Smooth muscle cell (in vitro differentiated cells): ENCODE data around the gene G0S2. TPM values are rescaled to one million over a fixed set of nuclear protein-coding genes. Genes with fewer than 3 reads are reported as not detected.

Source experiments
- DNase-seq: peaks from one replicate; lab custom pipeline; 2025; ENCODE audit not compliant: unreplicated experiment; lab: John Stamatoyannopoulos, UW
- H2AFZ ChIP-seq: fragments of 200-600 bp; sonication (generic); 2 replicates; pipeline ENCODE4 v1.6.0; 2016; ENCODE audit warnings: antibody characterized with exemption, low read depth, mild to moderate bottlenecking
- H3F3A ChIP-seq: fragments of 200-600 bp; sonication (generic); 2 replicates; pipeline ENCODE4 v1.6.0; 2017; ENCODE audit warnings: antibody characterized with exemption, low read depth
- H3K27ac ChIP-seq: fragments of 200-600 bp; sonication (generic); 2 replicates; pipeline ENCODE4 v1.5.1; 2016; ENCODE audit warnings: low read depth, mild to moderate bottlenecking
- H3K27me3 ChIP-seq: fragments of 200-600 bp; sonication (generic); 2 replicates; pipeline ENCODE4 v1.6.1; 2016; ENCODE audit warnings: low read depth, mild to moderate bottlenecking
- H3K36me3 ChIP-seq: fragments of 200-600 bp; sonication (generic); 2 replicates; pipeline ENCODE4 v1.5.1; 2016; ENCODE audit warnings: low read depth
- H3K4me1 ChIP-seq: fragments of 200-600 bp; sonication (generic); 2 replicates; pipeline ENCODE4 v1.5.1; 2016; ENCODE audit warnings: low read depth
- H3K4me2 ChIP-seq: fragments of 200-600 bp; sonication (generic); 2 replicates; pipeline ENCODE4 v1.6.0; 2016; ENCODE audit warnings: mild to moderate bottlenecking
- H3K4me3 ChIP-seq: fragments of 200-600 bp; sonication (generic); 2 replicates; pipeline ENCODE4 v1.5.1; 2016; ENCODE audit warnings: mild to moderate bottlenecking
- H3K79me2 ChIP-seq: fragments of 200-600 bp; sonication (generic); 2 replicates; pipeline ENCODE4 v1.6.0; 2016; ENCODE audit warnings: low read depth, mild to moderate bottlenecking
- H3K9ac ChIP-seq: fragments of 200-600 bp; sonication (generic); 2 replicates; pipeline ENCODE4 v1.6.0; 2016; ENCODE audit warnings: low read depth
- H3K9me3 ChIP-seq: fragments of 200-600 bp; sonication (generic); replicated peaks from 2 replicates; pipeline ENCODE4 v1.5.1; 2016; ENCODE audit warnings: low read depth
- H4K20me1 ChIP-seq: fragments of 200-600 bp; sonication (generic); 2 replicates; pipeline ENCODE4 v1.6.0; 2016; ENCODE audit warnings: low read depth
- WGBS: methylation state at CpG from one replicate; pipeline ENCODE4 v1.1.7; 2016; ENCODE audit warnings: low lambda C conversion rate; 5-methylcytosine and 5-hydroxymethylcytosine counted together
- polyA plus RNA-seq: library from polyadenylated mRNA; unstranded; fragments of >200 nt; fragmentation: Nextera tagmentation; extraction: Ambion mirVana; gene quantifications from 2 replicates; pipeline ENCODE4 v1.2.1, GENCODE V29; 2016
- total RNA-seq: library from RNA; depleted of rRNA; stranded (reverse); fragments of >200 nt; gene quantifications from 2 replicates; pipeline ENCODE4 v1.2.3, GENCODE V29; 2014
- TF ChIP-seq, protein P1 (sequence below): fragments of 200-600 bp; sonication (generic); IDR thresholded peaks from 2 replicates; pipeline ENCODE4 v1.5.1; 2017; ENCODE audit warnings: borderline replicate concordance, mild to moderate bottlenecking, antibody characterized with exemption; ENCODE audit not compliant: insufficient read depth, poor library complexity, severe bottlenecking

Gene G0S2
- total and polyA plus RNA-seq, 2 experiments from 2014 or later, result 5.7 to 7.6 TPM

DNA sequence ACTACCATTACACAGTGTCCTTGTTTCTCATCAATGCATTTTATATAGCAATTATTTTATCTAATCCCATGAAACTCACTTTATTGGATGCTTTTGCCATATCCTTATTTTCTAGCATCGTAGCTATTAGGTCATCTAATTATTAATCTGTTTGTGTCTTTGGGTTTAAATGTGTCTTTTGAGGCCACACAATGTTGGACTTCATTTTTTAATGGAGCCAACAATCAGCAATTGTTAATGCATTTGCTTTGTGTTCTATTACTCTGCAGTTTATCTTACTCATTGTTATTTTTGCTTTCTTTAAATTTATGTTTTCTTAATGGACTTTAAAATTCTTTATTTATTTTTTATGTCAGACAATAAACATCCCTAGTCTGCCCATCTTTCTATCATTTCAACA, 27.6 kb downstream of the G0S2 start:
- Histone ChIP-seq H3F3A (no peaks in the 10 kb centered on the region), H3K27ac (no peak overlapping the region), H3K4me2 (no peak overlapping the region), H3K36me3 (no peaks in the 10 kb centered on the region), H2AFZ (no peak overlapping the region), H3K9me3 (no peaks in the 10 kb centered on the region), H3K4me3 (no peak overlapping the region), H3K4me1 (no peaks in the 10 kb centered on the region), H4K20me1 (no peaks in the 10 kb centered on the region), H3K27me3 (peaks cover 9% of the 10 kb centered on the region), H3K79me2 (no peaks in the 10 kb centered on the region), H3K9ac (no peak overlapping the region)
- WGBS, result 91% methylated on average over 1 of the region's 1 CpG
- TF ChIP-seq, protein P1, sequence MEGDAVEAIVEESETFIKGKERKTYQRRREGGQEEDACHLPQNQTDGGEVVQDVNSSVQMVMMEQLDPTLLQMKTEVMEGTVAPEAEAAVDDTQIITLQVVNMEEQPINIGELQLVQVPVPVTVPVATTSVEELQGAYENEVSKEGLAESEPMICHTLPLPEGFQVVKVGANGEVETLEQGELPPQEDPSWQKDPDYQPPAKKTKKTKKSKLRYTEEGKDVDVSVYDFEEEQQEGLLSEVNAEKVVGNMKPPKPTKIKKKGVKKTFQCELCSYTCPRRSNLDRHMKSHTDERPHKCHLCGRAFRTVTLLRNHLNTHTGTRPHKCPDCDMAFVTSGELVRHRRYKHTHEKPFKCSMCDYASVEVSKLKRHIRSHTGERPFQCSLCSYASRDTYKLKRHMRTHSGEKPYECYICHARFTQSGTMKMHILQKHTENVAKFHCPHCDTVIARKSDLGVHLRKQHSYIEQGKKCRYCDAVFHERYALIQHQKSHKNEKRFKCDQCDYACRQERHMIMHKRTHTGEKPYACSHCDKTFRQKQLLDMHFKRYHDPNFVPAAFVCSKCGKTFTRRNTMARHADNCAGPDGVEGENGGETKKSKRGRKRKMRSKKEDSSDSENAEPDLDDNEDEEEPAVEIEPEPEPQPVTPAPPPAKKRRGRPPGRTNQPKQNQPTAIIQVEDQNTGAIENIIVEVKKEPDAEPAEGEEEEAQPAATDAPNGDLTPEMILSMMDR, result no peak
- DNase-seq, result no peak

DNA sequence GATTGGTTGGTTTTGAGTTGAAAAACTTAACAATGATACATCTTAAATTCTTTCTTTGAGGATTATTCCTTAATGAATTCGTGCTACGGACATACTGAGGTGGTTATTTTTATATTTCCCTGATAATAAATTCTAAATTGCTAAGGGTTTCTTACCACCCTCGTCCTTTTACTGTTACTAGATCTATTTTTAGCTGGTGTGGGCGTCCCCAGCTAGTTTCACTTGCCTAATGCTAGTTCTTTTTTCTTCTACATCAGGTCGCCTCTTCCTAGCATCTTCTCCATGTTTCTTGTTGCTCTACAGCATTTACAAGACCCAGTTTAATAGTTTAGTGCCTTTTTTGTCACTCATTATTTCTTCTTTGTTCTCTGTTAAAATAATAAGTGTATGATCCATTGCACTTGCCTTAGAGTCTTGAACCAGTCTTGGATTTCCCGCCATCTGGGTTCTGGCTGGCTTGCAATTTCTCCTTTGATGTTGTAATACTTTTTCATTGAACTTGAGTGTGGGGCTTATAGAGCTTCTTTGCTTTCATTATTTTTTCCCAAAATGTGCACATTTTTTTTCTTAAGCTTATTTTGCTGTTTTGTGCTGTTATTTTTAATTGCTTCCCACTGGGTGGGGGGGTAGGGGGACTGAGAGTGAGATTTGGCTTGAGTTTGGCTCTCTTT, 28.8 kb downstream of the G0S2 start:
- peaks cover 1% of the 10 kb centered on the region for H3K27me3 ChIP-seq
- H3F3A ChIP-seq, result no peaks in the 10 kb centered on the region
- no peaks in the 10 kb centered on the region for H3K79me2 ChIP-seq
- no peaks in the 10 kb centered on the region for H3K9me3 ChIP-seq
- H4K20me1 ChIP-seq, result no peaks in the 10 kb centered on the region
- H3K9ac ChIP-seq, result no peak overlapping the region
- no peak overlapping the region for H3K4me3 ChIP-seq
- no peak overlapping the region for H2AFZ ChIP-seq
- H3K4me1 ChIP-seq, result no peaks in the 10 kb centered on the region
- no peak overlapping the region for H3K4me2 ChIP-seq
- no peak for DNase-seq
- H3K27ac ChIP-seq, result no peak overlapping the region
- H3K36me3 ChIP-seq, result no peaks in the 10 kb centered on the region
- TF ChIP-seq, protein P1, result no peak
- WGBS, result 76% methylated on average over 6 of the region's 6 CpGs

DNA sequence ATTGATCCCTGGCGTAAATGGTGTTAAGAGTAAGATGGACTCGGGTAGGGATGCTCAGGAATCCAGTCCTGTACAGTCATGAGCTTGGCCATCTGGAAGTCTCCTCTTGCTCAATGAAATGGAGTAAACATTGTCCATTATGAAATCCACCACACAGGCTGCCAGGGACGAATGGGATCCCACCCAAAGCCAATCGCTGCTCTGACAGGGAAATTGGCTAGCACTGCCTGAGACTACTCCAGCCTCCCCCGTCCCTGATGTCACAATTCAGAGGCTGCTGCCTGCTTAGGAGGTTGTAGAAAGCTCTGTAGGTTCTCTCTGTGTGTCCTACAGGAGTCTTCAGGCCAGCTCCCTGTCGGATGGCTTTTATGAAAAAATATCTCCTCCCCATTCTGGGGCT, 29.4 kb downstream of the G0S2 start, which contains the start of gene HSD11B1:
Gene HSD11B1 (plus strand): TSS at position 263 of the 400 bp plus-strand sequence. CDS start 97 bp downstream, at position 360.
- Histone ChIP-seq H3K4me2 (no peak within 1 kb of the TSS), H4K20me1 (no peaks in the 10 kb centered on the region), H3K9me3 (no peaks in the 10 kb centered on the region), H3K4me1 (no peaks in the 10 kb centered on the region), H2AFZ (no peak within 1 kb of the TSS), H3K4me3 (no peak within 1 kb of the TSS), H3K9ac (no peak within 1 kb of the TSS), H3K36me3 (no peaks in the 10 kb centered on the region), H3K27ac (no peak within 1 kb of the TSS), H3K27me3 (peaks cover 4% of the 10 kb centered on the region), H3K79me2 (no peaks in the 10 kb centered on the region), H3F3A (no peaks in the 10 kb centered on the region)
- TF ChIP-seq, protein P1, result no peak
- DNase-seq, result no peak
- 80% methylated on average over 6 of the region's 6 CpGs for WGBS

DNA sequence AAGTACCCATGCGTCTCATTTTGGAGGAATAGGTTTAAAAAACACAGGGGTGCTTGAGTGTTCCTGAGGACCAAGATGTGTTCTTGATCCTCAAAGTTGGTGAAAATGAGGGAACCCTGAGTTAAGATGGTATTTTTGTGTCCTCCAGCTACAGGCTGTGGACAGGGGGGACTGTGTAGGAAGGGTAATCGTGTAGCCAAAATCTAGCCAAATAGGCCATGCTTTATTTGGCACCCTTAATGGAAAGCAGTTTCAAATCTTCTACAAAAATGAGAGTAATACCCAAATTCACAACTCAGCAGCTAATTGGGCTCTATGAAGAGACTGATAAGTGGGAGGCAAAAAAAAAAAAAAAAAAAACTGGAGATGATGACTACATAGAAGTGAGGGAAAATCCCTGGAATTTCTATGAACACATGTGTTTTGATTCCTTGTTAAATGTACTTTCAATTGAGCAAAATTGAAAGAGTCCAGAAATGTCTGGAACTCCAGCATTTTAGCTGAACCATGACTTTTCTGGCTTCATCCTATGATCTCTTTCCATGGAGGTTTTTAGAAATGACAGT, 29.9 kb downstream of the G0S2 start:
- no peak overlapping the region for H3K4me2 ChIP-seq
- 89% methylated on average over 2 of the region's 2 CpGs for WGBS

More for the DNA sequence above, 29.9 kb downstream of the G0S2 start:
- DNase-seq, result no peak
- H3K9ac ChIP-seq, result no peak overlapping the region
- H4K20me1 ChIP-seq, result no peaks in the 10 kb centered on the region
- no peaks in the 10 kb centered on the region for H3K79me2 ChIP-seq
- H3K4me1 ChIP-seq, result no peaks in the 10 kb centered on the region
- H2AFZ ChIP-seq, result no peak overlapping the region
- H3K27me3 ChIP-seq, result peaks cover 4% of the 10 kb centered on the region
- TF ChIP-seq, protein P1, result no peak
- no peaks in the 10 kb centered on the region for H3K36me3 ChIP-seq
- H3K4me3 ChIP-seq, result no peak overlapping the region
- no peak overlapping the region for H3K27ac ChIP-seq
- H3F3A ChIP-seq, result no peaks in the 10 kb centered on the region
- H3K9me3 ChIP-seq, result no peaks in the 10 kb centered on the region
